ENCODE measurements around the gene FGF8. TPM values are rescaled to one million over a fixed set of nuclear protein-coding genes. Genes with fewer than 3 reads are reported as not detected.

Gene FGF8
- total RNA-seq, 2 donors from 2014 or later = 0.43 to 0.49 TPM

DNA sequence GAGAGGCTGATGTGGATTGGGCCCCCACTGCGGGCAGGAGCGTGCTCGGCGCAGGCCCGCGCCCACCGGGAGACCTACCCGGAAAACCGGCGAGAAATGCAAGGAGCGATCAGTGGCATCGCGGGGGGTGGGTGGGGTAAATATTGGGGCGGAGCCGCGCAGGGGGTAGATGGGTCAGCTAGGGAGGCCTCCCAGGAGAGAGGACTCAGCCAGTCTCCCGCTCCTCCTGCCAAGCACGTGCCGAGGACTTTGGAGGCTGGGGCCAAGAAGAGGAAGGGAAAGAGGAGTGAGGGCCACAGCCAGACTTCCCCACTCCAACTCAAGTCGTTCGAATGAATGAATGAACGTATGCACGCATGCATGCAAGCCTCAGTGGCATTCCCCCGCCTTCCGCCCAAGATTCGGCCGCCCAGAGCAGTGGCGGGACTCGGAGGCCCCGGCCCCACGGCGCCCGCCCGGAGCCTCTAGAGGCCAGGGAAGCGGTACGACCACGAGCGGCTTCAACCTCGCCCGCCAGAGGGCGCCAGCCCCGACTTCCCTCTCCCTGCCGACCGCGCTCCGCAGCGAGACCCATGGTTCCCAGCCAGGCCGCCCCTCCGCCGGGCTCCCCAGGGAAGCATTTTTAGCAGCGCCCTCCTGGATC, 3.8 kb upstream of the FGF8 start:
- H3K36me3 Mint-ChIP-seq (ENCODE audit: insufficient read depth in 2 of 2) = peaks cover 6 to 7% of the 10 kb centered on the region in 2 donors
- no peak overlapping the region for H3K27ac Mint-ChIP-seq
- H3K4me1 Mint-ChIP-seq (ENCODE audit: low read depth) = peaks cover 60% of the 10 kb centered on the region
- H3K4me3 Mint-ChIP-seq = peak overlapping the region; percentile 71 to 88
- no peaks in the 10 kb centered on the region for H3K9me3 Mint-ChIP-seq
- ATAC-seq (replicated peaks in 1 of 2) (peak; percentile 62 to 68), DNase-seq (peak; percentile 90 to 93)
- peaks cover 33% of the 10 kb centered on the region for H3K27me3 Mint-ChIP-seq (ENCODE audit: low read depth)

DNA sequence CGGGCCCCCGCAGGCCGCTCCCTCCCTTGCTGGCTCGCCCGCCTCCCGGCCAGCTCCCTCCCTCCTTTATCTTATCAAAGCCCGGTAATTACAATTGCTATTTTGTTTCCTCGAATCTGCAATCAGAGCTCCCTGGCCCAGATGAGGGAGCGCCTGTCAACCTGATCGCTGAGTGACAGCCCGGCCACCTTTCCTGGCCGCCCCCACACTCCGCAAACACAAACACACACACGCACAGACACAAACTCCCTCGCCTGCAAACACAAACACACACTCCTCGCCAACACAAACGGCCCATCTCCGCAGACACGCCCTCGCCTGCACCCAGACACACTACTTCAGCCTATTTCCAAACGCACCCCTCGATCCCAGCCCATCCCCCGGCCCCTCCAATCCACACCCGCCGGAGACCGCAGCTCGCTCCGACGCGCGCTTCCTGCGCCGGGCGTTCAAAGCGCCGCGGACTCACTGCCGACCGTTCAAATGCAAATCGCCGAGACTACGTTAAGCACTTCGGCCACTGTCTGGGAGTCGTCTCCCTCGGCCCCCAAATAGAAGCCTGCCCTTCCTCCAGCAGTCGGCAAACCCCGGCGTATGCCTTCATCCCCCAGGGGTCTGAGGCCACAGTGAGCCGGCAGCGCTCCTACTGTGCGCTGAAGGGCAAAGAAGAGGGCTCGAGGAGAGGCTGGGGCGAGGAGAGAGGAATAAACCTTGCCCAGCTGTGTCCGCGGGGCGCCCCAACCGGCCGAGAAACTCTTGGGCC, 3.0 kb upstream of the FGF8 start:
- H3K4me3 Mint-ChIP-seq = peak overlapping the region; percentile 71 to 88

DNA sequence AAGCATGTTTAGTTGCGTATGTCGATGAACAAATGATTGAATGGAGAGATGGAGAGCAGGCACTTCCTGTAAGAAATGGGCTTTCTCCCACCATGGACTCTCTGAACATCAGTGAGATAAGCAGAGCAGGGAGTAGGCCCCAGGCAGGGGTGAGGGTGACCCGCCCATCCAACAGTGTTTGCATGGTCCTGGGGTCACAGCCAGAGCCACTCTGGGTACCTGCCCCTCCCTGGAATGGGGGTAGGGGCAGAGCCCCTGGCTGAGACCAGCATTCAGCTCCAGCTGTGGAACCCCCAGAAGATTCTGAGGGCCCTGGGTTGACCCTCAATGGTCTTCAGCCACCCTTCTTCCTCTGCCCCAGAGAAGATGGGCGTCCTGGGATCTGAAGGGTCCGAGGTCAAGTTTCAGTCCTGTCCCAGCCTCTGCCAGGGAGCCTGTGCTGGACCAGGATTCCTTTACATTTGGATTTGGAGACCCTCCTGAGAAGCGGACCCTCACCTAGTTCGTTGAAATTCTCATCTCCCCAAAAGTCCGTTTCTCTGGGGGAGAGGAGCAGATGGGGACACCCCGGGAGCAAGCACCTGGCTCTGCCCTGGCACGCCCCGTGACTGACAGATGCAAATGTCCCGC, 2.4 kb upstream of the FGF8 start:
- Mint-ChIP-seq H3K4me3 (peak overlapping the region; percentile 71 to 88), H3K9me3 (no peaks in the 10 kb centered on the region), H3K4me1 (ENCODE audit: low read depth) (peaks cover 60% of the 10 kb centered on the region), H3K27me3 (ENCODE audit: low read depth) (peaks cover 47% of the 10 kb centered on the region), H3K36me3 (ENCODE audit: insufficient read depth in 2 of 2) (peaks cover 6% of the 10 kb centered on the region in 2 donors), H3K27ac (no peak overlapping the region)
- DNase-seq = no peak
- ATAC-seq (replicated peaks in 1 of 2) = no peak

More for the DNA sequence above, 3.0 kb upstream of the FGF8 start:
- Mint-ChIP-seq H3K27ac (no peak overlapping the region), H3K36me3 (ENCODE audit: insufficient read depth in 2 of 2) (peaks cover 6 to 7% of the 10 kb centered on the region in 2 donors), H3K4me1 (ENCODE audit: low read depth) (peaks cover 60% of the 10 kb centered on the region), H3K9me3 (no peaks in the 10 kb centered on the region), H3K27me3 (ENCODE audit: low read depth) (peaks cover 40% of the 10 kb centered on the region)
- no peak for ATAC-seq (replicated peaks in 1 of 2)
- peak; percentile 34 to 37 for DNase-seq

DNA sequence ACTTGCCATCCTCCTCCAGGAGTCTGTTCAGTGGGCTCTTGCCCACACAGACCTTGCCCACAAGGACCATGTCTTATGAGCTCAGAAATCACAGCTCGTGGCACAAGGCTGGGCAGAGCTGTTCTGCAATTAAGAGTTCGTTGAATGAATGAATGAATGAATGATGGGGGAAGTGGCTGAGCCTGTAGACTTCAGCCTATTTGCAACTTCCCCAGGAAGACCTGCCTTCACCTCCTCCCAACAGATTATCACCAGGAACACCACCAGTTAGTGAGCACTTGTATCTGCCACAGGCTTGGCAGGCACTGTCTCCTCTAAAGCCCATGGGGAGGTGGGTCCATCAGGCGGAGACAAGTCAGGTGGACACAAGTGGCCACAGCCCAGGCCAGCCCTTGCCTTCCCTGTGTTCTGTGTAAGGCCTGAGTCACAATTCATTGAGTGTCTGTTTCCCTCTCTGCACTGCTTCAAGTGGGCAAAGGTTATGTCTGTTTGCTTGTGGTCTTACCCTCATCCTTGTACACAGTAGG, 1.8 kb upstream of the FGF8 start:
- ATAC-seq (replicated peaks in 1 of 2) (no peak), DNase-seq (no peak)
- H3K9me3 Mint-ChIP-seq = no peaks in the 10 kb centered on the region
- H3K36me3 Mint-ChIP-seq (ENCODE audit: insufficient read depth in 2 of 2) = peaks cover 4 to 6% of the 10 kb centered on the region in 2 donors
- H3K27ac Mint-ChIP-seq = no peak overlapping the region
- peak overlapping the region in 1 of 2 donors; percentile 37 for H3K4me3 Mint-ChIP-seq
- peaks cover 53% of the 10 kb centered on the region for H3K27me3 Mint-ChIP-seq (ENCODE audit: low read depth)
- H3K4me1 Mint-ChIP-seq (ENCODE audit: low read depth) = peaks cover 54% of the 10 kb centered on the region

DNA sequence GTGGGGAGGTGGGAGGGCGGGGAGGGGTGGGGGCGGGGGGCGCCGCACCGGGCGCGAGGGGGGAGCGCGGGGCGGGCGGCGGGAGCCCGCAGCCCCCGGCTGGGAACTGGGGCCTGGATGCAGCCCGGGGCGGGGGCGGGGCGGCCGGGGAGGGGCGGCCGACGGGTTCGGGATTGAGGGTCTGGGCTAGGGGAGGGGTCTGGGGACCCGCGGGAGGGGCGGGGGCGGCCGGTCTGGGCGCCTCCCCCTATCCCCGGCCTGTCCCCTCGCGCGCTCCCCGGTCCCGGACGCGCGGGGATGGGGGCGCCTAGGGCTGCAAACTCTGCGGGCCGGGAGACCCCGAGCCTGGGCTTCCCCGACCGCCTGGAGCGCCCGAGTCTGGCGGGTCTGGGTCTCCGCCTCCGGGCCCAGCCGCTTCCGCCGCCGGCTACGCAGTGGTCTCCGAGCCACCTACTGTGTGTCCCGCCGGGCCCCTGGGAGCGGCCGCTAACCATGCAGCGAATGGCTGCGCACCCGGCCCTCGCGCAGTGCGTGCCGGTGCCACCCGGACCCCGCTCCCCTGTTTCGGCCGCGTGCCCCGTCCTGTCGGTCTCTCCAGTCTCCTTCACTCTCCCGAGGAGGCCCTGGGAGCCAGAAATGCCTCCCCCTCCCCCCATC, 375 bp upstream of the FGF8 start:
- H3K27me3 Mint-ChIP-seq (ENCODE audit: low read depth) = peaks cover 65% of the 10 kb centered on the region
- H3K4me1 Mint-ChIP-seq (ENCODE audit: low read depth) = peaks cover 40% of the 10 kb centered on the region
- peaks cover 4 to 6% of the 10 kb centered on the region in 2 donors for H3K36me3 Mint-ChIP-seq (ENCODE audit: insufficient read depth in 2 of 2)
- ATAC-seq (replicated peaks in 1 of 2) (no peak), DNase-seq (no peak)
- peak overlapping the region in 1 of 2 donors; percentile 72 for H3K4me3 Mint-ChIP-seq
- H3K27ac Mint-ChIP-seq = no peak overlapping the region
- no peaks in the 10 kb centered on the region for H3K9me3 Mint-ChIP-seq

DNA sequence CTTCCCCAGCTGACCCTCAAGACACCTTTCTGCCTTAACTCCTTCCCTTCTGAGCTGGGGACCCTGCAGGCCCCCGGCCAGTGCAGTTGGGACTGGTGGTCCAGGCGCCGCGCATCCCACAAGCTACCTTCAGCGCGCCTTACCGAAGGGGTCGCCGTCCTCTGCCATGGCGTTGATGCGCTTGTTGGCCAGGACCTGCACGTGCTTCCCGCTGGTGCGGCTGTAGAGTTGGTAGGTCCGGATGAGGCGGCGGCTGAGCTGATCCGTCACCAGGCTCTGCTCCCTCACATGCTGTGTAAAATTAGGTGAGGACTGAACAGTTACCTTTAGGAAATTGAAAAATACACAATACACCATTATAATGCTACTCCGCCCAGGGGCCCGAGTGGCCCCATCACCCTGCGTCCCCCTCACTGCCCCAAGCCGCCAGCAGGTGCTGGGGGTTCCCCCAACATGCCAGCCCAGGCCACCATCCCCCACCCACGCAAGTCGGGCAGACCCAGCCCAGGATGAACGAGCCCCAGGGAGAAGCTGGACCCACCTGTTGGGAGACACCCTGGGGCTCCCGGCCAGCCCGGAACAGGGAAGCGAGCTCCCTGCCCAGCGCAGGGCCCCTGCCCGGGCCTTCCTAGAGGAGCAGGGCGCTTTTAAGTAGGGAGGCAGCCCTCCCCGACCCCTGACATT, 1.2 kb downstream of the FGF8 start:
- H3K27ac Mint-ChIP-seq = no peak overlapping the region
- H3K36me3 Mint-ChIP-seq (ENCODE audit: insufficient read depth in 2 of 2) = peaks cover 4 to 6% of the 10 kb centered on the region in 2 donors
- peaks cover 25% of the 10 kb centered on the region for H3K4me1 Mint-ChIP-seq (ENCODE audit: low read depth)
- peaks cover 68% of the 10 kb centered on the region for H3K27me3 Mint-ChIP-seq (ENCODE audit: low read depth)
- peak overlapping the region; percentile 58 to 62 for H3K4me3 Mint-ChIP-seq
- H3K9me3 Mint-ChIP-seq = no peaks in the 10 kb centered on the region
- DNase-seq = no peak
- ATAC-seq (replicated peaks in 1 of 2) = peak in 1 of 2 donors; percentile 14

DNA sequence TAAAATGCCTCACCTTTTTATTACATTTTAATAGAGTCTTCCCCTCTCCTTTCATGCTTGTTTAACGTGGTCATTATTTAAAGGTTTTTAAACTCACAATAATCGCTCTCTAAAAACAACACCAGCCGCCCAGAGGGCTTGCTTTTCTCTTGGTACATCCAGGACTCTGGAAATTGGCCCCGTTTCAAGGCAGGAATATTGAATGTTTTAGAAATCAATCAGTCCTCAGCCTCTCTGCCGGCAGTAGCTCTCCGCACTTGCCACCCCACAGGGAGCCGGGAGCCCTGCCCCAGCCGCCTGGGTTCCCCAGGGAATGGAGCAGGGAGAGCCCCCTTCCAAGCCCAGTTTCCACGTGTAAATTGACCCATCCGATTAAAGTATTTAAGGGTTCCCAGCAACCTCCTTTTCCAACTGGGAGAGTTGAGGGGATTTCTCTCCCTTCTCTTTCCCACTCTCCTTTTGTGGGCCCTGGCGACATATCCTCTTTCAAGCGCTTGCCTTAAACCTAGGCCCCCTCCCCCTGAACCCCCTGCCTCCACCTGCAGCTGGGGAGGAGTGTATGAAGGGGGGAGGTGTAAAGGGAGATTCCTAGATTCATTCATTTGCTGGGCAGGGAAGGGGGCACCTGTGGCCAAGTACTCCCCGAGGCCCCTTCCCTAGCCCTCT, 1.9 kb downstream of the FGF8 start:
- Mint-ChIP-seq H3K4me3 (peak overlapping the region; percentile 41 to 62), H3K36me3 (ENCODE audit: insufficient read depth in 2 of 2) (peaks cover 4 to 5% of the 10 kb centered on the region in 2 donors), H3K27me3 (ENCODE audit: low read depth) (peaks cover 70% of the 10 kb centered on the region), H3K27ac (peak overlapping the region; percentile 80), H3K9me3 (no peaks in the 10 kb centered on the region), H3K4me1 (ENCODE audit: low read depth) (peaks cover 21% of the 10 kb centered on the region)
- DNase-seq = no peak
- ATAC-seq (replicated peaks in 1 of 2) = no peak

DNA sequence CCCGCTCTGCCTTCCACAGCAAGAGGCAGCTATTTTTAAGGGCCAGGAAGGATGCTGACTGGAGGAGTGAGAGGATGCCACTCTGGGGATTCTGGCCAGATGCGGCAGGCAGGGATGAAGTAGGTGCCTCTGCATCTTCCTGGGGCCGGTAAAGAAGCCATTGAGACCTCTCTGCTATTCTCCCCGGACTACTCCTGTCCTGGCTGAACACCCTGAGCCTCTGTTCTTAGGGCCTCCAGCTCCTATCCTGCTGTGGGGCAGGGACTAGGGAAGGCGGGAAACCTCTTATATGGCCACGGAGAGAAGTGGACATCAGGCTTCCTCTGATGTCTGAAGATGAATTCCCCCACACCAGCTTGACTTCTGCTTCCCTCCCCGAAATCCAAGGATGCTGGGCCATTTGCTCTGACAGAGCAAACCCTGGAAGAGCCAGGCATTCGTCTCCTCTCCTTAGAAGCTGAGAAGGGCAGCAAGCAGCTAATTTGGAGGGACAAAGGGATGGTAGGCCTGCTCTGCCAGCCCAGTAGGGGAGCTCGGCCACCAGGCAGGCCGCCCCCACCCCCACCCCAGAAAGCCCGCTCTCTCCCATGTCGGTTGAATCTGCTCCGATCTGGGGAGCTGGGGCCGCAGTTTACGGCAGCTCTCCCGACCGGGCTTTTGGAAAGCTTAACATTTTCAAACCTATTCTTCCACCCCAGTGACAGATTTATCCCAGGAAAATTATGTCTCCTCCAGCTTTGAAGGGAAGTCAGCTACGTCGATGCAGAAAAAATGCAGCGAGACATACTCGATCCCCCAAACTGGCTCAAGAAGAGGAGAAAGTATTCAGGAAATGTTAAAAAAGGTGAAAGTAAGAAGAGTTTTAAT, 2.8 kb downstream of the FGF8 start:
- Mint-ChIP-seq H3K4me1 (ENCODE audit: low read depth) (peaks cover 16% of the 10 kb centered on the region), H3K36me3 (ENCODE audit: insufficient read depth in 2 of 2) (peaks cover 1 to 4% of the 10 kb centered on the region in 2 donors), H3K27ac (no peak overlapping the region), H3K9me3 (no peaks in the 10 kb centered on the region), H3K4me3 (no peak overlapping the region), H3K27me3 (ENCODE audit: low read depth) (peaks cover 65% of the 10 kb centered on the region)
- no peak for ATAC-seq (replicated peaks in 1 of 2)
- no peak for DNase-seq

DNA sequence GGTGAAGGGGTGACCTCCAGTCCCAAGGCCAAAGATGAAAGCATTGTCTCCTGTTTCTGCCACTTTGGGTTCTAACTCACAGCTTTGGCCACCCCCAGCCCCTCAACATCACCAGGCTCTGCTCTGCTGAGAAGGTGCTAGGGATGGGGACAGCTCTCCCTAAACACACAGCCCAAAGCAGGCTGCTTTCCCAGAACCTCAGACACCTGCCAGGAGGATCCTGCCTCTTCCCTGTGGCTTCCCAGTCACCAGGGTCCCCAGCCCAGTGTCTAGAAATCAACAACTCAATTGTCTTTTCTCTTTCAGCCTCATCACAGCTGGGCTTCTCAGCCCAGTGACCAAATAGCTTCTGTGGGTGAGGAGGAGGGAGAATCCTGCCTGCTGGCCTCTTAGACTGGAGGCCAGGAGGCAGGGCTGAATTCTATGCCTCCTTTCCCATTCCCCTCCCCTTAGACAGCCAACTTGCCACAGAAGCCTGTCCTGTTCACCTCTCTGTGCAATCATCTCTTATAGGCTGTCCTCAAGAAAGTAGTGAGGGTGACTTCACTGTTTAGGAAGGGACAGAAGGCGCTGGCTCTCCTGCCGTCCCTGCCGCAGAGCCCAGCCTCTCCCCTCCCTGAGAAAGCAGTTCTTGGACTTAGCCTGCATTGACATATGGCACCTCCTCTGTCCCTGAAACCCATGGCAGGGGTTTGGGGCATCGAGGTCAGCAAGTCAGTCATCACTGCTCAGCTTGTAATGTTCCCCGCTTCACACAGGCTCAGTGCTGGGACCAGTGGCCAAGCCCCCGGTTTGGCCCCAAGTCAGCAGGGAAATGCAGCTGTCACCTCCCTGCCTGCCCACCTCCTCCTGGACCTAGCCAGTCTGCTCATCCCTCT, 3.7 kb downstream of the FGF8 start:
- Mint-ChIP-seq H3K4me1 (ENCODE audit: low read depth) (peaks cover 16% of the 10 kb centered on the region), H3K27ac (no peak overlapping the region), H3K4me3 (no peak overlapping the region), H3K27me3 (ENCODE audit: low read depth) (peaks cover 56% of the 10 kb centered on the region), H3K36me3 (ENCODE audit: insufficient read depth in 2 of 2) (no peaks in the 10 kb centered on the region), H3K9me3 (no peaks in the 10 kb centered on the region)
- DNase-seq (no peak), ATAC-seq (replicated peaks in 1 of 2) (no peak)

DNA sequence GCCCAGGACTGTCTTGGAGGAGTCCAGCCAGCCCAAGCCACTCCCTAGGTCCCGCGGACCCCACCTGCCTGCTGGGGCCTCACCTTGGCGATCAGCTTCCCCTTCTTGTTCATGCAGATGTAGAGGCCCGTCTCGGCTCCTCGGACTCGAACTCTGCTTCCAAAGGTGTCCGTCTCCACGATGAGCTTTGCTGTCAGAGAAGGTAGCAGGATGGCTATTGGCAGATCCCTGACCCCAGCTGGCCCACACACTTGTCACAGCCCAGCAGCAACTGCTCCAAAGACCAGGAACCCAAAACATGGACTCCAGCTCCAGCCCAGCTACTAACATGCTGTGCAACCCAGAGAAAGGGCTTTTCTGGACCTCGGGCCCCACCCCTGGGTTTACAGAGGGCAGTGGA, 4.5 kb downstream of the FGF8 start:
- no peak for ATAC-seq (replicated peaks in 1 of 2)
- H3K4me3 Mint-ChIP-seq = no peak overlapping the region
- no peak overlapping the region for H3K27ac Mint-ChIP-seq
- no peaks in the 10 kb centered on the region for H3K36me3 Mint-ChIP-seq (ENCODE audit: insufficient read depth in 2 of 2)
- no peaks in the 10 kb centered on the region for H3K9me3 Mint-ChIP-seq
- H3K4me1 Mint-ChIP-seq (ENCODE audit: low read depth) = peaks cover 16% of the 10 kb centered on the region
- no peak for DNase-seq
- H3K27me3 Mint-ChIP-seq (ENCODE audit: low read depth) = peaks cover 53% of the 10 kb centered on the region

All from activated T-cell treated with anti-CD3 and anti-CD28 coated beads, Interleukin-2, amount 50 U/mL, for 72 hours (primary cell).